Placental epithelial cell (primary cell): ENCODE results near the gene SEMA4D. TPM values are rescaled to one million over a fixed set of nuclear protein-coding genes. Genes with fewer than 3 reads are reported as not detected.

Experiments used
- small RNA-seq: library from RNA; depleted of rRNA; stranded (forward); fragments of <200 nt; gene quantifications from one replicate; pipeline ENCODE3, GENCODE V24; 2012
- total RNA-seq: library from RNA; depleted of rRNA; stranded (reverse); fragments of >200 nt; gene quantifications from 2 replicates; pipeline ENCODE4 v1.2.3, GENCODE V29; 2012

The SEMA4D gene, protein sequence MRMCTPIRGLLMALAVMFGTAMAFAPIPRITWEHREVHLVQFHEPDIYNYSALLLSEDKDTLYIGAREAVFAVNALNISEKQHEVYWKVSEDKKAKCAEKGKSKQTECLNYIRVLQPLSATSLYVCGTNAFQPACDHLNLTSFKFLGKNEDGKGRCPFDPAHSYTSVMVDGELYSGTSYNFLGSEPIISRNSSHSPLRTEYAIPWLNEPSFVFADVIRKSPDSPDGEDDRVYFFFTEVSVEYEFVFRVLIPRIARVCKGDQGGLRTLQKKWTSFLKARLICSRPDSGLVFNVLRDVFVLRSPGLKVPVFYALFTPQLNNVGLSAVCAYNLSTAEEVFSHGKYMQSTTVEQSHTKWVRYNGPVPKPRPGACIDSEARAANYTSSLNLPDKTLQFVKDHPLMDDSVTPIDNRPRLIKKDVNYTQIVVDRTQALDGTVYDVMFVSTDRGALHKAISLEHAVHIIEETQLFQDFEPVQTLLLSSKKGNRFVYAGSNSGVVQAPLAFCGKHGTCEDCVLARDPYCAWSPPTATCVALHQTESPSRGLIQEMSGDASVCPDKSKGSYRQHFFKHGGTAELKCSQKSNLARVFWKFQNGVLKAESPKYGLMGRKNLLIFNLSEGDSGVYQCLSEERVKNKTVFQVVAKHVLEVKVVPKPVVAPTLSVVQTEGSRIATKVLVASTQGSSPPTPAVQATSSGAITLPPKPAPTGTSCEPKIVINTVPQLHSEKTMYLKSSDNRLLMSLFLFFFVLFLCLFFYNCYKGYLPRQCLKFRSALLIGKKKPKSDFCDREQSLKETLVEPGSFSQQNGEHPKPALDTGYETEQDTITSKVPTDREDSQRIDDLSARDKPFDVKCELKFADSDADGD
- total RNA-seq: 34.2 and 45.3 TPM in 2 replicates

DNA sequence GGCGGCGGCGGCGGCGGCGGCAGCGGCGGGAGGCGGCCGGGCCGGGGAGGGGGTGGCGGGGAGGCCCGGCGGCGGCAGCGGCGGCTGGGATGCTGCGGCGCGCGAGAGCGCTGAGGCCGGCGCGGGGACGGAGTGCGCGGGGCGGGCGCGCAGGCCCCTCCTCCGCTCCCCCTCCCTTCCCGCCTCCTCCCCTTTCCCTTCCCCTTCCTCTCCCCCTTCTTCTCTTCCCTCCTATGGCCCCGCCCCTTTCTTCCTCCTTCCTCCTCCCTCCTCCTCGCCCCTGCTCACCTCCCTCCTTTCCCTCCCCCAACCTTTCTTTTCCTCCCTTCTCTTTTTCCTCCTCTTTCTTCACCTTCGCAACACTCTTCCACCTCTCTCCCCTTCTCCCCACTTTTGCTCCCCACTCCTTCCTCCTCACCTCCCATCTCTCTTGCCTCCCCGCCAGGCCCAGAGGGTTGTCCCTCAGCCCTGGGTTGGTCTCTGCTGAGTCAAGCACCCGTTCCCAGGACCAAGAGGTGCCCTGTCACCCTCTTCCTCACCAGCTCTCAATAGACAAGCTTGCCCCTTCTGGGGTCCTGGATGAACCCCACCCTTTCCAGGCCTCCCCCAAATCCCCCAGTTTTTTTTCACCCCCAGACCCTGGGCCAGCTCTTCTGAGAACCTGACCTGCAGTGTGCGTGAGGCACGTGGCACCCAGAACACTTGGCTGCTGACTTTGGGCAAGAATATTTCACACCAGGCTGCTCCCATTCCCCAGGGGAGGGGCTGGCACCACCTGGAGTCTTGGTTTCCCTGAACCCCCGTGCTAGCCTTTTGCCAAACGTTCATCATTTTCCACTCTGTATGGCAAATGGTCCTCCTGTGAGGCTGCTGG lies at the start of gene SEMA4D:
Gene SEMA4D, minus strand, starts transcription at position 136 of the 874 bp plus-strand sequence. CDS start 92,657 bp downstream, outside the sequence.

DNA sequence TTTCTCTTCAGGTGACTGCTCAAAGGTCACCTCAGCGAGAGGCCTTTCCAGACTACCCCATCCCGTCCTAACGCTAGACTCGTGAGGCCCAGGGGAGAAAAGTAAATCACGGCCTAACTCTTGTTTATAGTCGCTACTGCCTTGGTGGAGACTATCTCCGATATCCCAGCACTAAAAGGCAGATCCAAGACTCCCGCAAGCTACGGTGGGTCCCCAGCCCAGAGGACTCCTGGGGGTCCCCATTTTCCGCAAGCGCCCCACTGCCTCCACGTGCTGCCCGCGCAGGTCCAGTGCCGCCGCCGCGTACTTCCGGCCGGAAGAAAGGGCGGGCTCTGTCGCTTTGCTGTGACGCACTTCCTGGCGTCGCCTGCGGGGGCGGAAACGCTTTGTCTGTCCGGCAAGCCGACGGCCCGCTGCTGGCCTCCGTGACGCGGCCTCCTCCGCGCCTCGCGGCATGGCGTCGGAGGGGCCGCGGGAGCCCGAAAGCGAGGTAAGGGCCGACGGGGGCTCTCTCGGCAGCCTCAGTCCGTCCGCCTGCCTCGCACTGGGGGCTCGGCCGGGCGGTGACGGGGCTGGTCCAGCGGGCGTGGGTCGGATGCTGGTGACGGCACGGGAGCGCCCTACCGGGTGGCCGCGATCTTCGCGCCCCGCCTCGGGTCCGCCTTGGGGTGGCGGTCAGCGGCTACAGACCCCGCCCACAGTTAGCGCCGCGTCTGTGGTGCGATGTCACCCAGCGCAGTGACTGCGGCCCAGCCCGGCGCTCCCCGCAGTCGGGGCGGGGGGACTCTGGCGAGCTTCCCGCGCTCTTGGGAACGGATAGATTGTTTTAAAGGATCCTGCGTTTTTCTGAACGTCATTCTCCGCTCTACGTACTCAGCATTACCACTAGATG lies 179.5 kb downstream of the SEMA4D start, which contains the start of gene SECISBP2:
Gene SECISBP2, plus strand, starts transcription at position 378 of the 892 bp plus-strand sequence. Its CDS starts 77 bp downstream, at position 455.

Small RNA genes within 50 kb of the gene (small RNA-seq; reads per million reads assigned to genes)
- gene MIR3153: 0.14 reads per million

Other genes with a start within 250 kb of the SEMA4D start
- 48.7 and 64.0 TPM in 2 replicates for gene CKS2, start 186.9 kb downstream of the SEMA4D start, total RNA-seq
- gene SECISBP2, start 179.6 kb downstream of the SEMA4D start, total RNA-seq: 32.3 and 37.7 TPM in 2 replicates
- 18.0 and 51.4 TPM in 2 replicates for gene GADD45G, start 106.9 kb upstream of the SEMA4D start, total RNA-seq